Transverse colon (tissue), 3 donors: Measurements from ENCODE around the gene C19orf85.
A peak's percentile ranks its signal among the peaks of the same experiment; 100 is the strongest.

ENCODE experiments used
- CTCF ChIP-seq, 5 experiments: fragments of 200-600 bp in 3 of 5; fragments of 450-650 bp in 2 of 5; sonication (generic) in 3 of 5; IDR thresholded peaks; 1 replicate in 2 of 5; 2 replicates in 3 of 5; pipeline ENCODE4 v1.5.1; 2016 to 2017; ENCODE audit warnings: antibody characterized with exemption in 5 of 5, inconsistent platforms in 3 of 5, mild to moderate bottlenecking in 2 of 5, moderate library complexity in 1 of 5
- POLR2A ChIP-seq: fragments of 450-650 bp; IDR thresholded peaks from one replicate; pipeline ENCODE4 v1.6.1; 2016; ENCODE audit warnings: antibody characterized with exemption, mild to moderate bottlenecking, moderate library complexity

- TF ChIP-seq CTCF (IDR thresholded peaks at IDR 0.05) (no peak), POLR2A (peak; percentile 84)
Measured at GRCh38 chr19:55476100-55476775, 11.7 kb upstream of the C19orf85 start, which contains the start of gene ZNF628.
